Stimulated activated CD4-positive, alpha-beta T cell treated with anti-CD3 and anti-CD28 coated beads, TNF-alpha, amount 100 ng/mL, for 4 hours (primary cell): ENCODE results near the gene PRORP.
"Not testable (repeated sequence)": the region's sequence is repeated elsewhere in the genome, so short reads cannot be mapped to it uniquely, and the experiment has no call there.

Source experiments
- DNase-seq, 3 experiments: peaks; one replicate each; pipeline ENCODE4 v3.0.0-alpha.2; 2020; ENCODE audit warnings: low read depth in 3 of 3

Gene PRORP

GRCh38 chr14:35121887-35122695 is at the start of gene PRORP, which contains the start of gene PPP2R3C:
PRORP (plus strand) TSS chr14:35122552; CDS start chr14:35123246, 694 bp downstream.
PPP2R3C (minus strand) TSS chr14:35121990; CDS start chr14:35121959, 31 bp downstream.
- peak; percentile 72 to 83 (median 75) for DNase-seq

- DNase-seq, result no peak
Measured at GRCh38 chr14:35073486-35073885, 48.9 kb upstream of the PRORP start.

GRCh38 chr14:35078082-35078481 is 44.3 kb upstream of the PRORP start:
- DNase-seq, result no peak

GRCh38 chr14:35079742-35080141 is 42.6 kb upstream of the PRORP start:
- no peak for DNase-seq

GRCh38 chr14:35083530-35084150 is 38.7 kb upstream of the PRORP start:
- DNase-seq, result no peak

GRCh38 chr14:35085441-35085840 is 36.9 kb upstream of the PRORP start:
- DNase-seq, result no peak

- DNase-seq, result no peak
Measured at GRCh38 chr14:35088514-35088913, 33.8 kb upstream of the PRORP start.

GRCh38 chr14:35094645-35095044 is 27.7 kb upstream of the PRORP start:
- not testable (repeated sequence) for DNase-seq

- DNase-seq, result no peak
Measured at GRCh38 chr14:35107866-35108265, 14.5 kb upstream of the PRORP start.

- DNase-seq, result no peak
Measured at GRCh38 chr14:35112641-35113040, 9.7 kb upstream of the PRORP start.

GRCh38 chr14:35113308-35113950 is 8.9 kb upstream of the PRORP start:
- DNase-seq, result no peak

GRCh38 chr14:35114036-35114435 is 8.3 kb upstream of the PRORP start:
- no peak for DNase-seq

- no peak for DNase-seq
Measured at GRCh38 chr14:35116242-35116641, 6.1 kb upstream of the PRORP start.

- no peak for DNase-seq
Measured at GRCh38 chr14:35117112-35117511, 5.2 kb upstream of the PRORP start.

- no peak for DNase-seq
Measured at GRCh38 chr14:35121026-35121886, 1.1 kb upstream of the PRORP start.

- DNase-seq, result no peak
Measured at GRCh38 chr14:35122696-35123387, 490 bp downstream of the PRORP start.

GRCh38 chr14:35123388-35123703 is 994 bp downstream of the PRORP start:
- no peak for DNase-seq

- no peak for DNase-seq
Measured at GRCh38 chr14:35124127-35124526, 1.8 kb downstream of the PRORP start.

GRCh38 chr14:35133542-35134328 is 11.4 kb downstream of the PRORP start:
- DNase-seq, result no peak

- no peak for DNase-seq
Measured at GRCh38 chr14:35134329-35135123, 12.2 kb downstream of the PRORP start.
